GM12878 (cell line): ENCODE results near the gene FTCDNL1. TPM values are rescaled to one million over a fixed set of nuclear protein-coding genes. Genes with fewer than 3 reads are reported as not detected.

Experiments used
- ATAC-seq: fragments of 200-7000 bp; cut with Tn5 transposase; 3 replicates; pipeline ENCODE4 v1.9.1; 2020; ENCODE audit warnings: mild to moderate bottlenecking, moderate library complexity
- BruUV-seq: library from RNA; stranded (reverse); fragments of 400-500 nt; replicated peaks from 2 replicates; lab custom pipeline; 2021; lab: Mats Ljungman, UMichigan
- CTCF ChIA-PET: fragments of 300-600 bp; sonication (Branson Sonifier 250); formaldehyde crosslinking; extraction: SDS; loops from one replicate; lab custom pipeline; 2021; ENCODE audit warnings: inconsistent platforms; lab: Yijun Ruan, JAX
- POLR2A ChIA-PET: fragments of 350-600 bp; formaldehyde crosslinking; extraction: SDS; loops from one replicate; lab custom pipeline; 2021; ENCODE audit warnings: inconsistent platforms; lab: Charles Lee
- RAD21 ChIA-PET: fragments of 300-600 bp; sonication (Branson Sonifier 250); formaldehyde crosslinking; loops from one replicate; lab custom pipeline; 2023; ENCODE audit warnings: antibody characterized with exemption; ENCODE audit not compliant: unreplicated experiment; lab: Charles Lee
- SMC1A ChIA-PET: fragments of 300-600 bp; sonication (Branson Sonifier 250); formaldehyde crosslinking; loops from one replicate; lab custom pipeline; 2023; ENCODE audit not compliant: unreplicated experiment, uncharacterized antibody; lab: Charles Lee
- DNase-seq: peaks from one replicate; pipeline ENCODE4 v3.0.0-alpha.2; 2011; ENCODE audit warnings: low read depth, low spot score
- FAIRE-seq: peaks from 3 replicates; lab custom pipeline; 2011; peaks lifted over from hg19 to GRCh38; lab: Jason Lieb, UNC
- H2AFZ ChIP-seq: 2 replicates; pipeline ENCODE4 v1.6.0; 2011; ENCODE audit warnings: low read depth, low read length, control low read depth; ENCODE audit not compliant: control insufficient read depth
- H3K27ac ChIP-seq: 2 replicates; pipeline ENCODE4 v1.5.1; 2011; ENCODE audit warnings: control low read depth; ENCODE audit not compliant: control insufficient read depth, insufficient read depth
- H3K27me3 ChIP-seq, 2 experiments: replicated peaks in 1 of 2; 2 replicates each; pipeline versions ENCODE4 v1.6.0 to v1.6.1; 2011; ENCODE audit warnings: low read length in 1 of 2; ENCODE audit not compliant: control insufficient read depth in 2 of 2, insufficient read depth in 2 of 2
- H3K36me3 ChIP-seq, 2 experiments: 2 replicates each; pipeline ENCODE4 v1.5.1; 2011; ENCODE audit warnings: low read length in 1 of 2; ENCODE audit not compliant: control insufficient read depth in 2 of 2, insufficient read depth in 2 of 2
- H3K4me1 ChIP-seq: 2 replicates; pipeline ENCODE4 v1.6.1; 2011; ENCODE audit warnings: mild to moderate bottlenecking, low read length, moderate library complexity, mixed read lengths; ENCODE audit not compliant: control insufficient read depth, insufficient read depth
- H3K4me2 ChIP-seq: 2 replicates; pipeline ENCODE4 v1.6.0; 2011; ENCODE audit warnings: control low read depth; ENCODE audit not compliant: control insufficient read depth, insufficient read depth
- H3K4me3 ChIP-seq: fragments of 200-600 bp; sonication (generic); 2 replicates; pipeline ENCODE4 v1.5.1; 2016
- H3K79me2 ChIP-seq: 2 replicates; pipeline ENCODE4 v1.6.0; 2011; ENCODE audit warnings: low read length; ENCODE audit not compliant: control insufficient read depth, insufficient read depth
- H3K9ac ChIP-seq: 2 replicates; pipeline ENCODE4 v1.8.0; 2011; ENCODE audit warnings: low read length, control low read depth, mixed read lengths; ENCODE audit not compliant: control insufficient read depth, insufficient read depth
- H3K9me3 ChIP-seq: replicated peaks from 3 replicates; pipeline ENCODE4 v1.5.1; 2011; ENCODE audit warnings: mild to moderate bottlenecking, low read length; ENCODE audit not compliant: control insufficient read depth, insufficient read depth
- H4K20me1 ChIP-seq: 2 replicates; pipeline ENCODE4 v1.6.0; 2011; ENCODE audit not compliant: control insufficient read depth, insufficient read depth
- EGR1 ChIP-seq, 2 experiments: IDR thresholded peaks; 1 replicate in 1 of 2; 2 replicates in 1 of 2; pipeline ENCODE4 v1.6.1; 2011 to 2012; ENCODE audit warnings: low read depth in 2 of 2, low read length in 2 of 2, borderline replicate concordance in 1 of 2, mild to moderate bottlenecking in 1 of 2, moderate library complexity in 1 of 2
- FOS ChIP-seq: IDR thresholded peaks from 3 replicates; pipeline ENCODE4 v1.6.1; 2011; ENCODE audit warnings: borderline replicate concordance; ENCODE audit not compliant: insufficient read length; ENCODE audit errors: extremely low read depth
- JUND ChIP-seq: IDR thresholded peaks from 2 replicates; pipeline ENCODE4 v1.6.1; 2012; ENCODE audit warnings: low read depth, mild to moderate bottlenecking, low read length, improper control_type of control experiment, moderate library complexity
- POLR2AphosphoS5 ChIP-seq: IDR thresholded peaks from 2 replicates; pipeline ENCODE4 v1.6.1; 2011; ENCODE audit warnings: mild to moderate bottlenecking, low read length, inconsistent platforms
- SIN3A ChIP-seq: IDR thresholded peaks from 2 replicates; pipeline ENCODE4 v1.6.1; 2012; ENCODE audit warnings: low read depth, low read length, improper control_type of control experiment
- SPI1 ChIP-seq: IDR thresholded peaks from 2 replicates; pipeline ENCODE4 v1.6.1; 2011; ENCODE audit warnings: low read depth, mild to moderate bottlenecking, low read length, moderate library complexity, borderline replicate concordance; ENCODE audit not compliant: insufficient read depth
- TAF1 ChIP-seq: IDR thresholded peaks from 2 replicates; pipeline ENCODE4 v1.6.1; 2011; ENCODE audit warnings: mild to moderate bottlenecking, low read depth, low read length, borderline replicate concordance
- WGBS: methylation state at CpG from one replicate; pipeline ENCODE4 v1.1.6; 2016; ENCODE audit warnings: low lambda C conversion rate; ENCODE audit not compliant: insufficient replicate concordance, insufficient coverage; ENCODE audit errors: missing lambda C conversion rate; 5-methylcytosine and 5-hydroxymethylcytosine counted together
- in situ Hi-C: fragments of 300-500 bp; cut with MboI; formaldehyde crosslinking; loops from 9 replicates; pipeline ENCODE4 v1.14.3; 2018; ENCODE audit warnings: mixed read lengths
- intact Hi-C: fragments of 100-400 bp; cut with micrococcal nuclease; formaldehyde crosslinking; loops from one replicate; pipeline ENCODE4 v1.14.2; 2022; ENCODE audit not compliant: unreplicated experiment
- polyA plus RNA-seq, 11 experiments: library from polyadenylated mRNA; depleted of rRNA in 4 of 11; unstranded in 6 of 11; stranded (reverse) in 5 of 11; fragments of >200 nt; fragmentation: Nextera tagmentation in 4 of 11; fragmentation: Illumina TruSeq in 1 of 11; extraction: Ambion mirVana in 4 of 11; extraction: Trizol in 1 of 11; gene quantifications; 1 replicate in 1 of 11; 2 replicates in 10 of 11; pipeline versions ENCODE4 v1.2.1 to v1.2.3, GENCODE V29; 2011 to 2016; ENCODE audit warnings: inconsistent platforms in 2 of 11, missing spikeins in 2 of 11, low read depth in 1 of 11
- total RNA-seq, 4 experiments: library from RNA; depleted of rRNA in 3 of 4; stranded (reverse); fragments of >200 nt in 3 of 4; fragmentation: Illumina TruSeq in 1 of 4; extraction: Trizol in 1 of 4; gene quantifications; 2 replicates each; pipeline versions ENCODE4 v1.2.1 to v1.2.3, GENCODE V29; 2013 to 2021
- TF ChIP-seq, protein P1 (sequence below): fragments of 450-650 bp; IDR thresholded peaks from 2 replicates; pipeline ENCODE4 v1.6.1; 2016; ENCODE audit warnings: mild to moderate bottlenecking, moderate library complexity, borderline replicate concordance
- TF ChIP-seq, protein P2 (sequence below): fragments of 450-650 bp; IDR thresholded peaks from 2 replicates; pipeline ENCODE4 v1.6.1; 2018; ENCODE audit warnings: borderline replicate concordance, mild to moderate bottlenecking; ENCODE audit not compliant: partially characterized antibody

The FTCDNL1 gene
- total and polyA plus RNA-seq, 10 of the 15 experiments (the other 5 are each of a cell fraction or from before 2014, with no cell fraction given): 0.15 to 3.9 (median 2.0) TPM

DNA sequence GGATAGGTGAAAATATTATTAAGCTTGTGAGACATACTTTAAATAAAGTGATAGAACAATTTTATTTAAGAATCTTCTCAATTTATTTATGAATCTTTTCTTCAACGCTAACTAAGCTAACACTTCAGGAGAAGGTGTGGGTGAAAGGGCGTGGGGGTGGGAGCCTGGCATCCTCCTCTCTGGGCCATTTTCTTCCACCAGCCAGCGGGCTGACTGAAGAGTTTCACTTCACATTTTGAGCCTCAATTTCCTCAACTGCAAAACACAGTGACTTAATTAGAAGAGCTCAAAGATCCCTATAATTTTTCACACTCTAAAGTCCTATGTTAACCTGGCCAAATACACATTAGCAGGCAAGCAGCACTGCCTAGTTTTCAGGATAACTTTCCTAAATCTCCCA is 94.8 kb downstream of the FTCDNL1 start:
- POLR2A ChIA-PET: no interaction called here
- DNase-seq (no peak), FAIRE-seq (no peak), ATAC-seq (no peak)
- Histone ChIP-seq H4K20me1 (no peaks in the 10 kb centered on the region), H2AFZ (no peak overlapping the region), H3K4me2 (no peak overlapping the region), H3K4me1 (no peaks in the 10 kb centered on the region), H3K27me3 (no peaks in the 10 kb centered on the region), H3K36me3 (no peaks in the 10 kb centered on the region), H3K9ac (no peak overlapping the region), H3K27ac (no peak overlapping the region), H3K4me3 (no peak overlapping the region), H3K79me2 (no peaks in the 10 kb centered on the region), H3K9me3 (no peaks in the 10 kb centered on the region)
- WGBS: 0% methylated on average over 3 of the region's 3 CpGs
- RAD21 ChIA-PET: no interaction called here
- no TSS peak for BruUV-seq
- CTCF ChIA-PET: interaction anchor here (1.9 to 2.1 kb wide), 2 partner anchors 16 to 19 kb away, joined by 6 to 8 read pairs; no protein-coding TSS in a partner anchor
- in situ Hi-C loops (no loop called here), intact Hi-C loops (no loop called here)
- TF ChIP-seq JUND: no peak
- no peak for TF ChIP-seq SIN3A
- TF ChIP-seq, protein P1, sequence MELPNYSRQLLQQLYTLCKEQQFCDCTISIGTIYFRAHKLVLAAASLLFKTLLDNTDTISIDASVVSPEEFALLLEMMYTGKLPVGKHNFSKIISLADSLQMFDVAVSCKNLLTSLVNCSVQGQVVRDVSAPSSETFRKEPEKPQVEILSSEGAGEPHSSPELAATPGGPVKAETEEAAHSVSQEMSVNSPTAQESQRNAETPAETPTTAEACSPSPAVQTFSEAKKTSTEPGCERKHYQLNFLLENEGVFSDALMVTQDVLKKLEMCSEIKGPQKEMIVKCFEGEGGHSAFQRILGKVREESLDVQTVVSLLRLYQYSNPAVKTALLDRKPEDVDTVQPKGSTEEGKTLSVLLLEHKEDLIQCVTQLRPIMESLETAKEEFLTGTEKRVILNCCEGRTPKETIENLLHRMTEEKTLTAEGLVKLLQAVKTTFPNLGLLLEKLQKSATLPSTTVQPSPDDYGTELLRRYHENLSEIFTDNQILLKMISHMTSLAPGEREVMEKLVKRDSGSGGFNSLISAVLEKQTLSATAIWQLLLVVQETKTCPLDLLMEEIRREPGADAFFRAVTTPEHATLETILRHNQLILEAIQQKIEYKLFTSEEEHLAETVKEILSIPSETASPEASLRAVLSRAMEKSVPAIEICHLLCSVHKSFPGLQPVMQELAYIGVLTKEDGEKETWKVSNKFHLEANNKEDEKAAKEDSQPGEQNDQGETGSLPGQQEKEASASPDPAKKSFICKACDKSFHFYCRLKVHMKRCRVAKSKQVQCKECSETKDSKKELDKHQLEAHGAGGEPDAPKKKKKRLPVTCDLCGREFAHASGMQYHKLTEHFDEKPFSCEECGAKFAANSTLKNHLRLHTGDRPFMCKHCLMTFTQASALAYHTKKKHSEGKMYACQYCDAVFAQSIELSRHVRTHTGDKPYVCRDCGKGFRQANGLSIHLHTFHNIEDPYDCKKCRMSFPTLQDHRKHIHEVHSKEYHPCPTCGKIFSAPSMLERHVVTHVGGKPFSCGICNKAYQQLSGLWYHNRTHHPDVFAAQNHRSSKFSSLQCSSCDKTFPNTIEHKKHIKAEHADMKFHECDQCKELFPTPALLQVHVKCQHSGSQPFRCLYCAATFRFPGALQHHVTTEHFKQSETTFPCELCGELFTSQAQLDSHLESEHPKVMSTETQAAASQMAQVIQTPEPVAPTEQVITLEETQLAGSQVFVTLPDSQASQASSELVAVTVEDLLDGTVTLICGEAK: no peak
- TF ChIP-seq FOS: no peak
- no peak for TF ChIP-seq TAF1
- TF ChIP-seq, protein P2, sequence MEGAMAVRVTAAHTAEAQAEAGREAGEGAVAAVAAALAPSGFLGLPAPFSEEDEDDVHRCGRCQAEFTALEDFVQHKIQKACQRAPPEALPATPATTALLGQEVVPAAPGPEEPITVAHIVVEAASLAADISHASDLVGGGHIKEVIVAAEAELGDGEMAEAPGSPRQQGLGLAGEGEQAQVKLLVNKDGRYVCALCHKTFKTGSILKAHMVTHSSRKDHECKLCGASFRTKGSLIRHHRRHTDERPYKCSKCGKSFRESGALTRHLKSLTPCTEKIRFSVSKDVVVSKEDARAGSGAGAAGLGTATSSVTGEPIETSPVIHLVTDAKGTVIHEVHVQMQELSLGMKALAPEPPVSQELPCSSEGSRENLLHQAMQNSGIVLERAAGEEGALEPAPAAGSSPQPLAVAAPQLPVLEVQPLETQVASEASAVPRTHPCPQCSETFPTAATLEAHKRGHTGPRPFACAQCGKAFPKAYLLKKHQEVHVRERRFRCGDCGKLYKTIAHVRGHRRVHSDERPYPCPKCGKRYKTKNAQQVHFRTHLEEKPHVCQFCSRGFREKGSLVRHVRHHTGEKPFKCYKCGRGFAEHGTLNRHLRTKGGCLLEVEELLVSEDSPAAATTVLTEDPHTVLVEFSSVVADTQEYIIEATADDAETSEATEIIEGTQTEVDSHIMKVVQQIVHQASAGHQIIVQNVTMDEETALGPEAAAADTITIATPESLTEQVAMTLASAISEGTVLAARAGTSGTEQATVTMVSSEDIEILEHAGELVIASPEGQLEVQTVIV: no peak
- no peak for TF ChIP-seq SPI1
- TF ChIP-seq POLR2AphosphoS5: no peak
- no peak for TF ChIP-seq EGR1 (IDR thresholded peaks at IDR 0.05; ENCODE audit: borderline replicate concordance in 1 of 2, low read depth in 2 of 2, low read length in 2 of 2)
- SMC1A ChIA-PET: interaction anchor here (1.1 kb wide), 1 partner anchor 18 kb away, joined by 3 read pairs; no protein-coding TSS in a partner anchor
